ENCODE data around the gene CDSN. TPM values are rescaled to one million over a fixed set of nuclear protein-coding genes. Genes with fewer than 3 reads are reported as not detected.

CDSN gene
- total and polyA plus RNA-seq, 2 experiments from 2014 or later: 0.07 TPM; not detected in 1

DNA sequence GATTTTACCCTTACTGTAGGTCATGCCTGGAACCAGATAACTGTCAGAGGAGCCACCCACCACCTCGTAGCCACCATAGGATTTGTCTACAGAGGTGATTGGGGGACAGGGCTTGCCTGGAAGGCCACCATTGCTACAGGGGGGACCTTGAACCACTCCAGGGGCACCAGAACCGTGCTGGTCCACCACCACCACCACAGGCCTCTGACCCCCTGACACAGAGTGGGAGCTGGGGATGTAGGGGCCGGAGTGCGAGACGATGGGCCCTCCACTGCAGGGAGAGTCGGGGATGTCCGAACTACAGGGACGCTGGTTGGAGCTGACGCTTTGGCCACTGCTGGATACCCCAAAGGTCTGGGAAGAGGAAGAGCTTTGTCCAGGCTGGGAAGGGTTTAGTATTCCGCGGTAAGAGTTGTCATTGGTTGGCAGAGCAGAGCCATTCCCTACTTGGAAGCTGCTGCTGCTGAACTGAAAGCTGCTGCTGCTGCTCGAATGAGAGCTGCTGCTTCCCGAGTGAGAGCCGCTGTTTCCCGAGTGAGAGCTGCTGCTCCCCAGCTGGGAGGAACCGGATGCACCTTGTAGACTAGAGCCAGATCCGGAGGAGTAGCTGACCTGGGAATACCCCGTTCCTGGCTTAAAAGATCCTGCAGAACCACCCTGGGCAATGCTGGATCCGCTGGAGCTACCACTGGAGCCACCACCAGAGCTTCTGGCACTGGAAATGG lies 3.4 kb downstream of the CDSN start (continued):
- TF ChIP-seq, protein P1, sequence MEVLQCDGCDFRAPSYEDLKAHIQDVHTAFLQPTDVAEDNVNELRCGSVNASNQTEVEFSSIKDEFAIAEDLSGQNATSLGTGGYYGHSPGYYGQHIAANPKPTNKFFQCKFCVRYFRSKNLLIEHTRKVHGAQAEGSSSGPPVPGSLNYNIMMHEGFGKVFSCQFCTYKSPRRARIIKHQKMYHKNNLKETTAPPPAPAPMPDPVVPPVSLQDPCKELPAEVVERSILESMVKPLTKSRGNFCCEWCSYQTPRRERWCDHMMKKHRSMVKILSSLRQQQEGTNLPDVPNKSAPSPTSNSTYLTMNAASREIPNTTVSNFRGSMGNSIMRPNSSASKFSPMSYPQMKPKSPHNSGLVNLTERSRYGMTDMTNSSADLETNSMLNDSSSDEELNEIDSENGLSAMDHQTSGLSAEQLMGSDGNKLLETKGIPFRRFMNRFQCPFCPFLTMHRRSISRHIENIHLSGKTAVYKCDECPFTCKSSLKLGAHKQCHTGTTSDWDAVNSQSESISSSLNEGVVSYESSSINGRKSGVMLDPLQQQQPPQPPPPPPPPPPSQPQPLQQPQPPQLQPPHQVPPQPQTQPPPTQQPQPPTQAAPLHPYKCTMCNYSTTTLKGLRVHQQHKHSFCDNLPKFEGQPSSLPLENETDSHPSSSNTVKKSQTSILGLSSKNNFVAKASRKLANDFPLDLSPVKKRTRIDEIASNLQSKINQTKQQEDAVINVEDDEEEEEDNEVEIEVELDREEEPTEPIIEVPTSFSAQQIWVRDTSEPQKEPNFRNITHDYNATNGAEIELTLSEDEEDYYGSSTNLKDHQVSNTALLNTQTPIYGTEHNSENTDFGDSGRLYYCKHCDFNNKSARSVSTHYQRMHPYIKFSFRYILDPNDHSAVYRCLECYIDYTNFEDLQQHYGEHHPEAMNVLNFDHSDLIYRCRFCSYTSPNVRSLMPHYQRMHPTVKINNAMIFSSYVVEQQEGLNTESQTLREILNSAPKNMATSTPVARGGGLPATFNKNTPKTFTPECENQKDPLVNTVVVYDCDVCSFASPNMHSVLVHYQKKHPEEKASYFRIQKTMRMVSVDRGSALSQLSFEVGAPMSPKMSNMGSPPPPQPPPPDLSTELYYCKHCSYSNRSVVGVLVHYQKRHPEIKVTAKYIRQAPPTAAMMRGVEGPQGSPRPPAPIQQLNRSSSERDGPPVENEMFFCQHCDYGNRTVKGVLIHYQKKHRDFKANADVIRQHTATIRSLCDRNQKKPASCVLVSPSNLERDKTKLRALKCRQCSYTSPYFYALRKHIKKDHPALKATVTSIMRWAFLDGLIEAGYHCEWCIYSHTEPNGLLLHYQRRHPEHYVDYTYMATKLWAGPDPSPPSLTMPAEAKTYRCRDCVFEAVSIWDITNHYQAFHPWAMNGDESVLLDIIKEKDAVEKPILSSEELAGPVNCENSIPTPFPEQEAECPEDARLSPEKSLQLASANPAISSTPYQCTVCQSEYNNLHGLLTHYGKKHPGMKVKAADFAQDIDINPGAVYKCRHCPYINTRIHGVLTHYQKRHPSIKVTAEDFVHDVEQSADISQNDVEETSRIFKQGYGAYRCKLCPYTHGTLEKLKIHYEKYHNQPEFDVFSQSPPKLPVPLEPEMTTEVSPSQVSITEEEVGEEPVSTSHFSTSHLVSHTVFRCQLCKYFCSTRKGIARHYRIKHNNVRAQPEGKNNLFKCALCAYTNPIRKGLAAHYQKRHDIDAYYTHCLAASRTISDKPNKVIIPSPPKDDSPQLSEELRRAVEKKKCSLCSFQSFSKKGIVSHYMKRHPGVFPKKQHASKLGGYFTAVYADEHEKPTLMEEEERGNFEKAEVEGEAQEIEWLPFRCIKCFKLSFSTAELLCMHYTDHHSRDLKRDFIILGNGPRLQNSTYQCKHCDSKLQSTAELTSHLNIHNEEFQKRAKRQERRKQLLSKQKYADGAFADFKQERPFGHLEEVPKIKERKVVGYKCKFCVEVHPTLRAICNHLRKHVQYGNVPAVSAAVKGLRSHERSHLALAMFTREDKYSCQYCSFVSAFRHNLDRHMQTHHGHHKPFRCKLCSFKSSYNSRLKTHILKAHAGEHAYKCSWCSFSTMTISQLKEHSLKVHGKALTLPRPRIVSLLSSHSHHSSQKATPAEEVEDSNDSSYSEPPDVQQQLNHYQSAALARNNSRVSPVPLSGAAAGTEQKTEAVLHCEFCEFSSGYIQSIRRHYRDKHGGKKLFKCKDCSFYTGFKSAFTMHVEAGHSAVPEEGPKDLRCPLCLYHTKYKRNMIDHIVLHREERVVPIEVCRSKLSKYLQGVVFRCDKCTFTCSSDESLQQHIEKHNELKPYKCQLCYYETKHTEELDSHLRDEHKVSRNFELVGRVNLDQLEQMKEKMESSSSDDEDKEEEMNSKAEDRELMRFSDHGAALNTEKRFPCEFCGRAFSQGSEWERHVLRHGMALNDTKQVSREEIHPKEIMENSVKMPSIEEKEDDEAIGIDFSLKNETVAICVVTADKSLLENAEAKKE (CRISPR knock-in tag; IDR thresholded peaks at IDR 0.05): no peak
- TF ChIP-seq POLR2AphosphoS5 (IDR thresholded peaks at IDR 0.05; ENCODE audit: low read depth): no peak
- TF ChIP-seq ZNF114 (CRISPR knock-in tag; IDR thresholded peaks at IDR 0.05): no peak
- TF ChIP-seq JUNB (IDR thresholded peaks at IDR 0.05; ENCODE audit: unreplicated experiment): no peak
- no peak for TF ChIP-seq STAT1 (IDR thresholded peaks at IDR 0.05; ENCODE audit: unreplicated experiment)

DNA sequence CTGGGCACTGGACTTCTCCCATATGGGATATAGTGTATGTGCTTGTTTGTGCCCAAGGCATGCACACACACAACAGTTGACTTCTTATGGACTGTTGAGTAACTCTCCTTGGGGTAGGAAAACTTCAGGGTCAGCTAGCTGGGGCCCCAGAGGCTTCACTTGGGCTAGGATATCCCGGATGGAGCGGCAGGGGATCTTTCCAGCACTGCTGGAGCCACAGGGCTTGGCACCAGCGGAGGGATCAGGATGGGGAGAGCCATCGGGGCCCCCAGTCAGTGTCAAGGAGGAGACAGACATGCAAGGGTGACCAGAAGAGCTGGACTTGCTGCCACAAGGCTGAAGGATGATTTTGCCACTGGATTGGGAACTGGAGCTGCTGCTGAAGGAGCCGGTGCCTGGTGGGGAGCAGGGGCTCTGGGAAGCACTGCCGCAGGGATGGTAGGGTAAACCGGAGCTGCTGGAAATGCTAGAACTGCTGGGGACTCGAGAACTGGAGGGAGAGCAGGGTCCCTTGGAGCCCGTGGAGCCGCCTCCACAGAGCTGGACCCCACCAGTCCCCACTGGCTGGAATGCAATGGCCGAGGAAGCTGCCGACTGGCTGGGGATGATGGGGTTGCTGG lies 4.2 kb downstream of the CDSN start:
- Histone ChIP-seq H3K4me3 (no peak overlapping the region), H3K9me2 (ENCODE audit: insufficient read depth) (peaks cover 7% of the 10 kb centered on the region; the same call in 1 of the 2 replicates), H3K27me3 (ENCODE audit: insufficient read depth) (no peaks in the 10 kb centered on the region), H3K4me1 (ENCODE audit: insufficient read depth) (peaks cover 7% of the 10 kb centered on the region), H3K4me2 (no peak overlapping the region), H3K27ac (ENCODE audit: low read depth) (no peak overlapping the region), H4K20me1 (replicated peaks; ENCODE audit: insufficient read depth) (no peaks in the 10 kb centered on the region), H3K36me3 (ENCODE audit: insufficient read depth) (no peaks in the 10 kb centered on the region), H2AFZ (no peak overlapping the region), H3F3A (replicated peaks; ENCODE audit: low read depth) (no peaks in the 10 kb centered on the region), H3K79me2 (replicated peaks; ENCODE audit: insufficient read depth) (no peaks in the 10 kb centered on the region)
- no peak for TF ChIP-seq POLR2AphosphoS5 (IDR thresholded peaks at IDR 0.05; ENCODE audit: low read depth)
- TF ChIP-seq, protein P2, sequence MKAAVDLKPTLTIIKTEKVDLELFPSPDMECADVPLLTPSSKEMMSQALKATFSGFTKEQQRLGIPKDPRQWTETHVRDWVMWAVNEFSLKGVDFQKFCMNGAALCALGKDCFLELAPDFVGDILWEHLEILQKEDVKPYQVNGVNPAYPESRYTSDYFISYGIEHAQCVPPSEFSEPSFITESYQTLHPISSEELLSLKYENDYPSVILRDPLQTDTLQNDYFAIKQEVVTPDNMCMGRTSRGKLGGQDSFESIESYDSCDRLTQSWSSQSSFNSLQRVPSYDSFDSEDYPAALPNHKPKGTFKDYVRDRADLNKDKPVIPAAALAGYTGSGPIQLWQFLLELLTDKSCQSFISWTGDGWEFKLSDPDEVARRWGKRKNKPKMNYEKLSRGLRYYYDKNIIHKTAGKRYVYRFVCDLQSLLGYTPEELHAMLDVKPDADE (IDR thresholded peaks at IDR 0.05): no peak
- TF ChIP-seq JUNB (IDR thresholded peaks at IDR 0.05; ENCODE audit: unreplicated experiment): no peak
- no peak for TF ChIP-seq STAT1 (IDR thresholded peaks at IDR 0.05; ENCODE audit: unreplicated experiment)
- TF ChIP-seq EZH2phosphoT487 (IDR thresholded peaks at IDR 0.05; ENCODE audit: unreplicated experiment): no peak
- H3K9me3 Mint-ChIP-seq: no peaks in the 10 kb centered on the region; the same call in 2 of the 3 replicates
- no peak overlapping the region for H3K27ac Mint-ChIP-seq
- ATAC-seq (no peak), DNase-seq (ENCODE audit: low spot score) (no peak)
- no peaks in the 10 kb centered on the region; the same call in 2 of the 3 replicates for H3K36me3 Mint-ChIP-seq (ENCODE audit: low read depth)
- H3K4me3 Mint-ChIP-seq: no peak overlapping the region
- H3K4me1 Mint-ChIP-seq: peaks cover 23% of the 10 kb centered on the region
- peaks cover 13% of the 10 kb centered on the region for H3K27me3 Mint-ChIP-seq (ENCODE audit: insufficient read depth, low read depth, poor library complexity)
